ENCODE measurements around the gene RAN.
"Not testable (repeated sequence)": the region's sequence is repeated elsewhere in the genome, so short reads cannot be mapped to it uniquely, and the experiment has no call there.

The RAN gene

DNA sequence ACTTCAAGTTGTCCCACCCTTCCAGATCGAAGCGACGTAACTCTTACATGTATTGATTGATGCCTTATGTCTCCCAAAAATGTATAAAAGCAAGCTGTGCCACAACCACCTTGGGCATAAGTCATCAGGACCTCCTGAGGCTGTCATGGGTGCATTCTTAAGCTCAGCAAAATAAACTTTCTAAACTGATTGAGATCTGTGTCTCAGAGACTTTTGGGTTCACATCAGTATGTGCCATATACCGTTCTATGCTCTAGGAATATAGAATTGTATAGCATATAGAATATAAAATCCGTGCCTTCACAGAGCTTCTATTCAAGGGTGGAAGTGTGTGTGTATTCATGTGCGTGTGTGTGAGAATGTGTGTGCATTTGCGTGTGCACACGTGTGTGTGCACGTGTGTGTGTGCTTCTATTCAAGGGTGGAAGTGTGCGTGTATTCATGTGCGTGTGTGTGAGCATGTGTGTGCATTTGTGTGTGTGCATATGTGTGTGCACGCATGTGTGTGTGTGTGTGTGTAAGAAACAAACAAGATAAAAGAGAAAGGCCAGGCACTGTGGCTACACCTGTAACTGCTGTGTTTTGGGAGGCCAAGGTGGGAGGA, 21.3 kb upstream of the RAN start:
- H3K27ac ChIP-seq (ENCODE audit: low read length), result no peak overlapping the region
- H3K4me3 ChIP-seq (ENCODE audit: low read length in 2 of 2), result no peak overlapping the region
- no peak overlapping the region for H3K9ac ChIP-seq (ENCODE audit: low read length in 2 of 2)
- no peaks in the 10 kb centered on the region for H3K9me3 ChIP-seq (ENCODE audit: control insufficient read depth in 2 of 2, low read length in 2 of 2)
- peaks cover 0 to 2% of the 10 kb centered on the region in 2 donors for H3K27me3 ChIP-seq (ENCODE audit: control insufficient read depth in 1 of 2, insufficient read depth in 2 of 2, low read length in 2 of 2)
- no peaks in the 10 kb centered on the region for H3K36me3 ChIP-seq (ENCODE audit: control insufficient read depth in 2 of 2, insufficient read depth in 2 of 2, low read length in 2 of 2)
- H3K4me1 ChIP-seq (ENCODE audit: control insufficient read depth, insufficient read depth, low read length), result no peaks in the 10 kb centered on the region

DNA sequence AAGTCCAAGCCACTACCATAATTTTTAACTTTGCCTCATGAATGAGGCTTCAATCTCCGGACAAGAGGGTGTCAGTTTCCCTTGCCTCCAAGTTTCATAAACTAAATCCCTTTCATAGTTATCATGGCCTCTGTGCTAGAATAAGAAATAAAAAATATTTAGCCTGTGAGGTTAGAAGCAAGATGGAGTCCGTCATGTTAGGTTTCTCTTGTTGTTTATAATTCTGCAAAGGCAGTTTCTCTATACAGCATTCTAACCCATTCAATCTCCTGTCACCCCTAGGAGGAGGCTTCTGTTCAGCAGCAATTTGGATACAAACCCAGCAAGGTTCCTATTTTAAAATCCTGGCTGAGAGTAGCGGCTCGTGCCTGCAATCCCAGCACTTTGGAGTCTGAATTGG, 15.8 kb upstream of the RAN start:
- Histone ChIP-seq H3K4me3 (ENCODE audit: low read length in 2 of 2) (no peak overlapping the region), H3K27me3 (ENCODE audit: control insufficient read depth in 1 of 2, insufficient read depth in 2 of 2, low read length in 2 of 2) (peaks cover 0 to 2% of the 10 kb centered on the region in 2 donors), H3K36me3 (ENCODE audit: control insufficient read depth in 2 of 2, insufficient read depth in 2 of 2, low read length in 2 of 2) (no peaks in the 10 kb centered on the region), H3K4me1 (ENCODE audit: control insufficient read depth, insufficient read depth, low read length) (no peaks in the 10 kb centered on the region), H3K9me3 (ENCODE audit: control insufficient read depth in 2 of 2, low read length in 2 of 2) (peaks cover 0 to 4% of the 10 kb centered on the region in 2 donors), H3K9ac (ENCODE audit: low read length in 2 of 2) (no peak overlapping the region), H3K27ac (ENCODE audit: low read length) (no peak overlapping the region)

DNA sequence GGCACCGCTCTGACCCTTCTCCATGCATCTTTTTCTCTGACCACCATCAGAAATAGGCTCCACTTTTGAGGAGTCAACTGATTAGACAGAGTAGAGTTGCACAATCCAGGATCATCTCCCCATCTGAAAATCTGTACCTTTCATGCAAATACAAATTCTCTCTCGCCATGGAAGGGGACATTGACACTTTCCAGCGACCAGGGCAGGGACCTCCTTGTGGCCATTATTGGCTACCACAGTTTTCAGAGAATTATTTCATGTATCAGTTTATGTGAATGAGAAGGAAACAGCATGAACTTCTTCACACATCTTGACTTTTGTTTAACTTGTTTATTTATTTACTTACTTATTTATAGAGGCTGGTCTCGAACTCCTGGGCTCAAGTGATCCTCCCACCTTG, 13.8 kb upstream of the RAN start:
- H3K9ac ChIP-seq (ENCODE audit: low read length in 2 of 2), result no peak overlapping the region
- H3K36me3 ChIP-seq (ENCODE audit: control insufficient read depth in 2 of 2, insufficient read depth in 2 of 2, low read length in 2 of 2), result no peaks in the 10 kb centered on the region
- H3K27ac ChIP-seq (ENCODE audit: low read length), result no peak overlapping the region
- H3K4me3 ChIP-seq (ENCODE audit: low read length in 2 of 2), result no peak overlapping the region
- H3K9me3 ChIP-seq (ENCODE audit: control insufficient read depth in 2 of 2, low read length in 2 of 2), result peaks cover 0 to 4% of the 10 kb centered on the region in 2 donors
- H3K27me3 ChIP-seq (ENCODE audit: control insufficient read depth in 1 of 2, insufficient read depth in 2 of 2, low read length in 2 of 2), result peaks cover 0 to 2% of the 10 kb centered on the region in 2 donors
- H3K4me1 ChIP-seq (ENCODE audit: control insufficient read depth, insufficient read depth, low read length), result no peaks in the 10 kb centered on the region

DNA sequence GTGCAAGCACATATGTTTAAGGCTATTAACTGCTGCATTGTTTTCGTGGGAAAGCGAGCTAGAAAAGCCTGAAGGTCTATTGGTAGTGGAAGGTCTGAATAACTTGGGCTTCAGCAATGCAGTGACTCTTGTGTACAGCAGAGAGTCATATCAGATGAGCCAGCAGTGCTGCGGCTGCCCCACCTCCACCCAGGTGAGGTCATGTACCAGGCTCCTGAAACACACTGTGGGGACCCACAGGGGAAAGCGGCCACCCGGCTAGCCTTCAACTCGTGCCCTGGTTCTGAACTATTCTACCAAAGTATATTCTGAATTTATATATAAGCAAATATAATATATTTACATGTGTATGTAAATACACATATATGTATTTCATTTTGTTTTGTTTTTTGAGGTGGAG, 12.7 kb upstream of the RAN start:
- H3K36me3 ChIP-seq (ENCODE audit: control insufficient read depth in 2 of 2, insufficient read depth in 2 of 2, low read length in 2 of 2), result no peaks in the 10 kb centered on the region
- H3K27me3 ChIP-seq (ENCODE audit: control insufficient read depth in 1 of 2, insufficient read depth in 2 of 2, low read length in 2 of 2), result no peaks in the 10 kb centered on the region
- H3K9ac ChIP-seq (ENCODE audit: low read length in 2 of 2), result no peak overlapping the region
- no peaks in the 10 kb centered on the region for H3K4me1 ChIP-seq (ENCODE audit: control insufficient read depth, insufficient read depth, low read length)
- no peak overlapping the region for H3K27ac ChIP-seq (ENCODE audit: low read length)
- H3K9me3 ChIP-seq (ENCODE audit: control insufficient read depth in 2 of 2, low read length in 2 of 2), result peaks cover 0 to 4% of the 10 kb centered on the region in 2 donors
- H3K4me3 ChIP-seq (ENCODE audit: low read length in 2 of 2), result no peak overlapping the region

DNA sequence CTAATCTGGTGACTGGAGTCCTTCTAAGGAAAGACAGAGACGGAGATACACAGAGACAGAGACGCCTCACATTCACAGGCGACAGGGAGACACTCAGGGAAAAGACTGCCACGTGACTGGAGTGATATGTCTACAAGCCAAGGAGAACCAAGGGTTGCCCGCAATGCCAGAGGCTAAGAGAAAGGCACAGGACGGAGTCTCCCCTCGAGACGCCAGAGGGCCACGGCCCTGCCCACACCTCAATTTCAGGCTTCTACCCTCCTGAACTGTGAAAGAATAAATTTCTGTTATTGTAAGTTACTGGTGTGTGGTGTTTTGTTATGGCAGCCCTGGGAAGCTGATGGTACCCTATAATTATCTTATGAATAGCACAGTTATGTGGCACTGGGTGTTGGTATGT, 11.6 kb upstream of the RAN start:
- Histone ChIP-seq H3K27me3 (ENCODE audit: control insufficient read depth in 1 of 2, insufficient read depth in 2 of 2, low read length in 2 of 2) (no peaks in the 10 kb centered on the region), H3K4me1 (ENCODE audit: control insufficient read depth, insufficient read depth, low read length) (no peaks in the 10 kb centered on the region), H3K9me3 (ENCODE audit: control insufficient read depth in 2 of 2, low read length in 2 of 2) (peaks cover 0 to 4% of the 10 kb centered on the region in 2 donors), H3K27ac (ENCODE audit: low read length) (no peak overlapping the region), H3K4me3 (ENCODE audit: low read length in 2 of 2) (no peak overlapping the region), H3K9ac (ENCODE audit: low read length in 2 of 2) (no peak overlapping the region), H3K36me3 (ENCODE audit: control insufficient read depth in 2 of 2, insufficient read depth in 2 of 2, low read length in 2 of 2) (no peaks in the 10 kb centered on the region)

DNA sequence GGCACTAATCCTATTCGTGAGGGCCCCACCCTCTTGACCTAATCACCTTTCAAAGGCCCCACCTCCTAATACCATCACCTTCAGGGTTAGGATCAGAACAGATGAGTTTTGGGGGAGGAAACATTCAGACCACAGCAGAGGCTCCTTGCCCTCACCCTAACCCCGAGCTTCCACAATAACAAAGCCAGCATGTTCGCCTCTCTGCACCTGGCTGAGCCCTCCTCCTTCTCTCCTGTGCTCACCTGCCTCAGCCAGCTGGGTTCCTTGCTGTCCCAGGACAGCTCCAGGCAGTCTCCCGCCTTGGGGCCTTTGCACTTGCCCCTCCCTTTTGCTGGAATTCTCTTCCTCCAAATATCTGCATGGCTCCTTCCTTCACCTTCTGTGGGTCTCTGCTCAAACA, 9.7 kb upstream of the RAN start:
- H3K9me3 ChIP-seq (ENCODE audit: control insufficient read depth in 2 of 2, low read length in 2 of 2), result peaks cover 0 to under 1% of the 10 kb centered on the region in 2 donors
- no peak overlapping the region for H3K9ac ChIP-seq (ENCODE audit: low read length in 2 of 2)
- no peaks in the 10 kb centered on the region for H3K27me3 ChIP-seq (ENCODE audit: control insufficient read depth in 1 of 2, insufficient read depth in 2 of 2, low read length in 2 of 2)

DNA sequence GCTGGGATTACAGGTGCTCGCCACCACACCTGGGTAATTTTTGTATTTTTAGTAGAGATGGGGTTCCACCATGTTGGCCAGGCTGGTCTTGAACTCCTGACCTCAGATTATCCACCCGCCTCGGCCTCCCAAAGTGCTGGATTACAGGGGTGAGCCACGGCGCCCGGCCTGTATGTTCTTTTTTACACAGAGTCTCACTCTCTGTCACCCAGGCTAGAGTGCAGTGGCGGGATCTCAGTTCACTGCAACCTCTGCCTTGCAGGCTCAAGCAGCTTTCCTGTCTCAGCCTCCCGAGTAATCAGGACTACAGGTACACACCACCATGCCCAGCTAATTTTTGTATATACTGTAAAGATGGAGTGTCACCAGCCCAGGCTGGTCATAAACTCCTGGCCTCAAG, 9.1 kb upstream of the RAN start:
- H3K4me3 ChIP-seq (ENCODE audit: low read length in 2 of 2); H3K27ac ChIP-seq (ENCODE audit: low read length); H3K4me1 ChIP-seq (ENCODE audit: control insufficient read depth, insufficient read depth, low read length); H3K36me3 ChIP-seq (ENCODE audit: control insufficient read depth in 2 of 2, insufficient read depth in 2 of 2, low read length in 2 of 2); H3K27me3 ChIP-seq (ENCODE audit: control insufficient read depth in 1 of 2, insufficient read depth in 2 of 2, low read length in 2 of 2); H3K9me3 ChIP-seq (ENCODE audit: control insufficient read depth in 2 of 2, low read length in 2 of 2); H3K9ac ChIP-seq (ENCODE audit: low read length in 2 of 2): not testable (repeated sequence)

More for the DNA sequence above, 9.7 kb upstream of the RAN start:
- H3K4me3 ChIP-seq (ENCODE audit: low read length in 2 of 2), result no peak overlapping the region
- no peak overlapping the region for H3K27ac ChIP-seq (ENCODE audit: low read length)
- no peaks in the 10 kb centered on the region for H3K4me1 ChIP-seq (ENCODE audit: control insufficient read depth, insufficient read depth, low read length)
- no peaks in the 10 kb centered on the region for H3K36me3 ChIP-seq (ENCODE audit: control insufficient read depth in 2 of 2, insufficient read depth in 2 of 2, low read length in 2 of 2)

DNA sequence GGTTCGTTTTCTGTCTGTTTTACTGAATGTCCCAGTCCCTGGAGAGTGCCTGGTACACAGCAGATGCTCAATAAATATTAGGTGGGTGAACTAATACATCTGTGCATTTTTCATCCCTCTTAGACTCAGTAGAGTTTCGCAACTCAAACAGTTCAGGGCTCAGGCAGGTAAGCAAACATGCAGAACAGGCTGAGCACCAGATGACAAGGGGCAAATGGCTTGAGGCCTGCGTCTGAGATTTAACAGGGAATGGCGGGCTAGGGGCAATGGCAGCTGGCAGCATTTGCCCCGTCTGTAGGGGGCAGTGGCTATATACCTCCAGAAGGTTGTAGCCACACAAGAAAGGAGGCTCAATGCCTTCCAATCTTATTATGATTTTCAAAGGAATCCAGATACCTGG, 8.6 kb upstream of the RAN start:
- no peaks in the 10 kb centered on the region for H3K4me1 ChIP-seq (ENCODE audit: control insufficient read depth, insufficient read depth, low read length)
- no peak overlapping the region for H3K4me3 ChIP-seq (ENCODE audit: low read length in 2 of 2)
- no peaks in the 10 kb centered on the region for H3K36me3 ChIP-seq (ENCODE audit: control insufficient read depth in 2 of 2, insufficient read depth in 2 of 2, low read length in 2 of 2)
- H3K9ac ChIP-seq (ENCODE audit: low read length in 2 of 2), result no peak overlapping the region
- no peak overlapping the region for H3K27ac ChIP-seq (ENCODE audit: low read length)
- no peaks in the 10 kb centered on the region for H3K9me3 ChIP-seq (ENCODE audit: control insufficient read depth in 2 of 2, low read length in 2 of 2)
- no peaks in the 10 kb centered on the region for H3K27me3 ChIP-seq (ENCODE audit: control insufficient read depth in 1 of 2, insufficient read depth in 2 of 2, low read length in 2 of 2)

DNA sequence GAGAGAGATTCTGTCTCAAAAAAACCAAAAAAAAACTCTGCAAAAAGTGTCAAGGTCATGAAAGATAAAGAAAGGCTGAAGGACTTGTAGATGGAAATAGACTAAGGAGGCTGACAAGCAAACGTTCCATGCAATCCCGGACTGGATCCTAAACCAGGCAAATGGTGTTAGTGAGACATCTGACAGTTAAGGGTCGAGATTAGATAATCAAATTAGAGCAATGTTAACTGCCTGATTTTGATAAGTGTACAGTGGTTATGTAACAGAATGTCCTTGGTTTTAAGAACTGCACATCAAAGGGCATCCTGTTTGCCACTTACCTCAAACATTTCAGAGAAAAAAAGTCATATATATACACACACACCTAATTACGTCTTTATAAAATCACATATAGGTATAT, 3.5 kb upstream of the RAN start:
- Histone ChIP-seq H3K36me3 (ENCODE audit: control insufficient read depth in 2 of 2, insufficient read depth in 2 of 2, low read length in 2 of 2) (peaks cover 2 to 3% of the 10 kb centered on the region in 2 donors), H3K4me1 (ENCODE audit: control insufficient read depth, insufficient read depth, low read length) (peaks cover 16% of the 10 kb centered on the region), H3K27me3 (ENCODE audit: control insufficient read depth in 1 of 2, insufficient read depth in 2 of 2, low read length in 2 of 2) (no peaks in the 10 kb centered on the region), H3K27ac (ENCODE audit: low read length) (no peak overlapping the region), H3K4me3 (ENCODE audit: low read length in 2 of 2) (no peak overlapping the region), H3K9me3 (ENCODE audit: control insufficient read depth in 2 of 2, low read length in 2 of 2) (no peaks in the 10 kb centered on the region), H3K9ac (ENCODE audit: low read length in 2 of 2) (no peak overlapping the region)

DNA sequence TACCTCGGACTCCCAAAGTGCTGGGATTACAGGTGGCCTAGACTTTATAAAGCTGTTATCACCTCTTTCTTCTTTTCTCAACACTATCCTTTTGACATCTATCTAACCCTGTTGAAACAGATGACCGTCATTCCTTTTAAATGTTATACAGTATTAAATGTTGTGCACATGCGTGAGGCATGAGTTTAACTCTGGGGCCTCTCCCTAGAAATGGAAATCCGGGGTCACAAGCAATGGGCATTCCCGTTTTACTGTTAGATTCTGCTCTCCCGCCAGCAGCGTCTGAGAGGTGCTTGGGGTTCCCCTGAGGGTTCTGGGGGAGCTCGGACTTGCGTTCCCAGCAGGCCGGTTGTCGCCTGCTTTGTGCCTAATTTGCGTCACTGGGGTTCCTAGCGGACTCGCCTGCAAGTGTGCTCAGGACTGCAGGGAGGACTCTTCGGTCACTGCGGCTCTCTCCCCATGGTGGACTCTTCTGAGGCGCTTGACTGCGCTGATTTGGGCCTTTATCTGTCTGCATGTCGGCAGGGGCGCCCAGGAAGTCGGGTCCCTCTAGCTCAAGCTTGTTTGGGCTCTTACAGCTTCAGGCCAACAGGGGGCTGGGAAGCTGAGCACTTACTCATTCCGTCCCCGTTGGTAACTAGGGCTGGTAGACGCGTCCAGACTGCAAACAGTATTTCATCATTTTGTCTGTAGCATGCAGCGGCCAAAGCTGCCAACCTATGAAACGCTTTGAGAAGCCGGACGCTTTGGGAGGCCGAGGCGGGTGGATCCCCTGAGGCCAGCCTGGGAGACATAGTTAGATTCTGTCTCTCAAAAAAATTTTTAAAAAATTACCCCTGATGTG, 1.2 kb upstream of the RAN start:
- Histone ChIP-seq H3K9ac (ENCODE audit: low read length in 2 of 2) (peak overlapping the region; percentile 51 to 86), H3K9me3 (ENCODE audit: control insufficient read depth in 2 of 2, low read length in 2 of 2) (no peaks in the 10 kb centered on the region), H3K27ac (ENCODE audit: low read length) (peak overlapping the region; percentile 58), H3K27me3 (ENCODE audit: control insufficient read depth in 1 of 2, insufficient read depth in 2 of 2, low read length in 2 of 2) (no peaks in the 10 kb centered on the region), H3K4me3 (ENCODE audit: low read length in 2 of 2) (peak overlapping the region in 1 of 2 donors; percentile 80), H3K4me1 (ENCODE audit: control insufficient read depth, insufficient read depth, low read length) (peaks cover 16% of the 10 kb centered on the region), H3K36me3 (ENCODE audit: control insufficient read depth in 2 of 2, insufficient read depth in 2 of 2, low read length in 2 of 2) (peaks cover 15 to 17% of the 10 kb centered on the region in 2 donors)

Measured in stomach smooth muscle (tissue), 2 donors.